DMS53 treated with DMSO at 0.1 percent for 48 hours (cell line): ENCODE measurements around the gene IFNAR1.

ENCODE experiments used
- DNase-seq: peaks from one replicate; lab custom pipeline; 2025; ENCODE audit not compliant: unreplicated experiment; lab: John Stamatoyannopoulos, UW

IFNAR1 gene

GRCh38 chr21:33324291-33325221 lies at the start of gene IFNAR1:
IFNAR1 (plus strand) TSS chr21:33324970; CDS start chr21:33325056, 86 bp downstream.
- DNase-seq = peak; percentile 85

GRCh38 chr21:33278721-33279120 lies 46.0 kb upstream of the IFNAR1 start:
- no peak for DNase-seq

GRCh38 chr21:33279330-33279820 lies 45.4 kb upstream of the IFNAR1 start:
- DNase-seq = no peak

- no peak for DNase-seq
Measured at GRCh38 chr21:33281096-33281652, 43.6 kb upstream of the IFNAR1 start.

GRCh38 chr21:33283203-33283602 lies 41.6 kb upstream of the IFNAR1 start:
- DNase-seq = no peak

GRCh38 chr21:33286076-33286475 lies 38.7 kb upstream of the IFNAR1 start:
- DNase-seq = no peak

- DNase-seq = no peak
Measured at GRCh38 chr21:33286600-33287456, 37.9 kb upstream of the IFNAR1 start.

GRCh38 chr21:33289199-33289819 lies 35.5 kb upstream of the IFNAR1 start:
- DNase-seq = no peak

- DNase-seq = peak; percentile 90
Measured at GRCh38 chr21:33290441-33290840, 34.3 kb upstream of the IFNAR1 start.

- DNase-seq = no peak
Measured at GRCh38 chr21:33291686-33292085, 33.1 kb upstream of the IFNAR1 start.

- no peak for DNase-seq
Measured at GRCh38 chr21:33292724-33293123, 32.0 kb upstream of the IFNAR1 start.

GRCh38 chr21:33293136-33293535 lies 31.6 kb upstream of the IFNAR1 start:
- DNase-seq = no peak

GRCh38 chr21:33293811-33294216 lies 31.0 kb upstream of the IFNAR1 start:
- no peak for DNase-seq

- DNase-seq = no peak
Measured at GRCh38 chr21:33296156-33296555, 28.6 kb upstream of the IFNAR1 start.

- DNase-seq = no peak
Measured at GRCh38 chr21:33299181-33299752, 25.5 kb upstream of the IFNAR1 start.

- DNase-seq = no peak
Measured at GRCh38 chr21:33300701-33301631, 23.8 kb upstream of the IFNAR1 start.

GRCh38 chr21:33301632-33302002 lies 23.2 kb upstream of the IFNAR1 start:
- no peak for DNase-seq

- no peak for DNase-seq
Measured at GRCh38 chr21:33302055-33302454, 22.7 kb upstream of the IFNAR1 start.

- no peak for DNase-seq
Measured at GRCh38 chr21:33302796-33303195, 22.0 kb upstream of the IFNAR1 start.

- no peak for DNase-seq
Measured at GRCh38 chr21:33305344-33305671, 19.5 kb upstream of the IFNAR1 start.
